NK-92 (cell line): Measurements from ENCODE around the gene LAMC3.

Source experiments
- DNase-seq: peaks from one replicate; lab custom pipeline; 2025; ENCODE audit not compliant: unreplicated experiment; lab: John Stamatoyannopoulos, UW

Gene LAMC3

GRCh38 chr9:130977811-130978221 lies 31.2 kb upstream of the LAMC3 start:
- DNase-seq: no peak

GRCh38 chr9:130979591-130980385 lies 29.2 kb upstream of the LAMC3 start:
- no peak for DNase-seq

GRCh38 chr9:130980526-130980925 lies 28.4 kb upstream of the LAMC3 start:
- DNase-seq: no peak

GRCh38 chr9:130981002-130981755 lies 27.8 kb upstream of the LAMC3 start:
- no peak for DNase-seq

- no peak for DNase-seq
Measured at GRCh38 chr9:130981756-130982137, 27.2 kb upstream of the LAMC3 start.

- DNase-seq: no peak
Measured at GRCh38 chr9:130982636-130983358, 26.2 kb upstream of the LAMC3 start.

- no peak for DNase-seq
Measured at GRCh38 chr9:130983359-130983670, 25.7 kb upstream of the LAMC3 start.

GRCh38 chr9:130983970-130984369 lies 25.0 kb upstream of the LAMC3 start:
- DNase-seq: no peak

- DNase-seq: no peak
Measured at GRCh38 chr9:130984521-130984920, 24.5 kb upstream of the LAMC3 start.

- no peak for DNase-seq
Measured at GRCh38 chr9:130985029-130985428, 23.9 kb upstream of the LAMC3 start.

GRCh38 chr9:130985606-130986162 lies 23.3 kb upstream of the LAMC3 start:
- DNase-seq: no peak

- no peak for DNase-seq
Measured at GRCh38 chr9:130986356-130986965, 22.5 kb upstream of the LAMC3 start.

- no peak for DNase-seq
Measured at GRCh38 chr9:130987054-130987453, 21.9 kb upstream of the LAMC3 start.

GRCh38 chr9:130987738-130988399 lies 21.1 kb upstream of the LAMC3 start:
- no peak for DNase-seq

GRCh38 chr9:130988400-130988747 lies 20.6 kb upstream of the LAMC3 start:
- DNase-seq: no peak

GRCh38 chr9:130988905-130989304 lies 20.1 kb upstream of the LAMC3 start:
- DNase-seq: no peak

GRCh38 chr9:130989391-130989790 lies 19.6 kb upstream of the LAMC3 start:
- DNase-seq: no peak

GRCh38 chr9:130989891-130990290 lies 19.1 kb upstream of the LAMC3 start:
- DNase-seq: no peak

- no peak for DNase-seq
Measured at GRCh38 chr9:130990306-130990977, 18.5 kb upstream of the LAMC3 start.
